NCI-H146 treated with DMSO at 0.1 percent for 48 hours (cell line): ENCODE results near the gene TNIP2.

Source experiments
- DNase-seq: peaks from one replicate; lab custom pipeline; 2025; ENCODE audit not compliant: unreplicated experiment; lab: John Stamatoyannopoulos, UW

TNIP2 gene

DNA sequence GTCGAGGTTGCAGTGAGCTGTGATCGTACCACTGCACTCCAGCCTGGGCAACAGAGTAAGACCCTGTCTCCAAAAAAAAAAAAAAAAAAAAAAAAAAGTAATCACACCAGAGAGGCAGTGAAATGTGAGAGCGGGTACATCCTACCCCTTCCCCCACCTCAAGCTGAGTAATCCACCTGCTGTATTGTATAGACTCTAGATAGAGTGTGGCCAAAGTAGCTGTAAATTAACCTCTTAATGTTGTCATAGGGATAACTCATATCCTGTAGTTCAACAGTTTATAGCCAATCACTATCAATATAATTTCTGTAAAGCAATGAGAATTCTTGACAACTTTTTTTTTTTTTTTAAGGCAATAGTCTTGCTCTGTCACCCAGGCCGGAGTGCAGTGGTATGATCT lies 30.8 kb downstream of the TNIP2 start:
- no peak for DNase-seq

DNA sequence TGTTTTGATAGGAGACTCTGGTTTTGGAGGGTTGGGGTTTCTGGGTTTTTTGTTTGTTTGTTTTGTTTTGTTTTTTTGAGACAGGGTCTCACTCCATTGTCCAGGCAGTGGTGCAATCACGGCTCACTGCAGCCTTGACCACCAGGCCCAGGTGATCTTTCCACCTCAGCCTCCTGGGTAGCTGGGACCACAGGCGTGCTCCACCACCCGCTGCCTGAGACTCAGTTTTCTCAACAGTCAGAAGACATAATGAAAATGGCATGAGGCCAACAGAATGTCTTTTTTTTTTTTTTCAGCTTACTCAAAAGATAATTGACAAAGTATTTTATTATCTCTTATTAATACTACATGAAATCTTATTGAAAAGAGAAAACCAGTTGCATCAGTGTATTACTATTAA lies 32.4 kb downstream of the TNIP2 start:
- no peak for DNase-seq

DNA sequence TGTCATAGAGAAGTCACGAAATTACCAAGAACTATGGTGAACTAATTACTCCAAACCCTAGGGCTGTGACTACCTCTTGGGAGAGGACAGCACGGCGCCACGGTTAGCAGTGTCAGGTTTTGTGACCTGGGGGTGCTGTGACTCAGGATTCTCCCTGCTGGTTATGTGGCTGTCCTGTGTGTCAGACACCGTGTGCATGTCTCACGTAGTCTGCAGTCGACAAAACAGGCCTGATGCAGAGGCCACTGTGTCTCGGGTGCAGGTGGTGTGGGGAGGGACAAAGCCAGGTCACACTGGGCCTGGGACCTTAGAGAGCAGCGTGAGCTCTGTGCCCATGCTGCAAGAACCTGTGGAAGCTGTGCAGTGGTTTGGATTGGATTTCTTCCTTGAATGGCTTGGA lies 34.1 kb downstream of the TNIP2 start:
- no peak for DNase-seq

DNA sequence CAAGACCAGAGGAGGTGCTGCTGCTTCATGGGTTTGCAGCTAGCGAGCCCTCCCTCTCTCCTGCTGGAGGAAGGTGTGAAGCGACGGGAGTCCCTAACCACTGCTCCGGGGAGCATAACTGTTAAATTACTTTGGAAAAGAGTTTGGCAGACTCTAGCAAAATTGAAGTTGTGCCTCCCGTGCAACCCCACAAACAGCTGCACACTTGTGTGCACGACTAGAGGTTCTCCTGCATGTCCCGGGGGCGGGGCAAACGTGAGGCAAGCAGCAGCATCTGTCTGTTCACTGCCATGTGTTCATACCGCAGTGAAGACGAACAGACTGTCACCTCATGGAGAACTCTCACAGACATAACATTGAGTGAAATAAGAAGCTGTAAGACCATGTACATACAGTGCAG lies 34.5 kb downstream of the TNIP2 start:
- no peak for DNase-seq

DNA sequence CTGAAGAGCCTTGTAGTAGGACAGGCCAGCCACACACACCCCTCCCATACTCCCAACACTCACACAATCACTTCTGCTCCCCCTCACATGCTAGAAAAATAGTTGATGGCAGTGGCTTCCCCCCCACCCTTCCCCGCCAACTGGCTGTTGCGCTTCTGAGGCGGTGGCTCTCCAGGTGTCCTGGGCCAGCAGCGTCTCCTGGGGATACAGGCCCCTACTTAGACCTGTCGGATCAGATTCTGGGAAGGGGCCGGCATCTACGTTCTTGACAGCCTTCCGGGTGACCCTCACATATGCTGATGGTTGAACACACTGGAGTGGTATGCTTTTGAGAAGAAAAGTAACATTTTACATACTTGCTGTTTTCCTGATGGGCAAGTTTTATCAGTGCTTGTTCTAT lies 39.9 kb downstream of the TNIP2 start:
- DNase-seq = no peak

DNA sequence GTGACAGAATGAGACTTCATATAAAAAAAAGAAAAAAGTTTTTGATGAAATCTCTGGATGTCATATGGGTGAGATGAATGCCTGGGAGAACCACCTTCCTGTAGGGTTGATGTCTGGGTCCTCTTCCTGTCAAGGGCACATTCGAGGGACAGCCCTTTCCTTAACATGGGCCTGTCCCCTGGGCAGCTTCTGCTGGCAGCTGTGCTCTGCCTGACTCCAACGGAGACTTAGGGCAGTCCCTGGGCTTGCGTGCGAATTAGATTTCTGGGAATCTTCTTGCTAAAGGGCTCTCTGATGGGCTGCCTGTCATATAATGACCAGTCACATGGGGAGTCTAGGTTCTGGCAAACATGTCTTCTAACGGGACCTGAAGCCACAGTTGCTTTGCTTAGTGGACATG lies 40.7 kb downstream of the TNIP2 start:
- no peak for DNase-seq

DNA sequence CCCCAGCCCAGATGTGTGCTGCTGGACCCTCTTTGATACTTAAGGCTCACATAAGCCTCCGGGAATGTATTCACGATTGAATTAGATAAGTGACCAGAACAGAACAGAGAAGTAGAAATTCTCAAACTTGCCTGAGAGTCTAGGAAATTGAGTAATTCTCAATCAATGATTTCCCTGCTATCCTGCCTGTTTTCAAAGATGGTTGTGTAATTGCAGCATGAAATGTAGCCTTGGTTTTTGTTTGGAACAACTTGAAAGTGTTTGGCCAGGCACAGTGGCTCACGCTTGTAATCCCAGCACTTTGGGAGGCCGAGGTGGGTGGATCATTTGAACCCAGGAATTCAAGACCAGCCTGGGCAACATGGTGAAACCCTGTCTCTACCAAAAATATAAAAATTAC lies 41.2 kb downstream of the TNIP2 start:
- no peak for DNase-seq

DNA sequence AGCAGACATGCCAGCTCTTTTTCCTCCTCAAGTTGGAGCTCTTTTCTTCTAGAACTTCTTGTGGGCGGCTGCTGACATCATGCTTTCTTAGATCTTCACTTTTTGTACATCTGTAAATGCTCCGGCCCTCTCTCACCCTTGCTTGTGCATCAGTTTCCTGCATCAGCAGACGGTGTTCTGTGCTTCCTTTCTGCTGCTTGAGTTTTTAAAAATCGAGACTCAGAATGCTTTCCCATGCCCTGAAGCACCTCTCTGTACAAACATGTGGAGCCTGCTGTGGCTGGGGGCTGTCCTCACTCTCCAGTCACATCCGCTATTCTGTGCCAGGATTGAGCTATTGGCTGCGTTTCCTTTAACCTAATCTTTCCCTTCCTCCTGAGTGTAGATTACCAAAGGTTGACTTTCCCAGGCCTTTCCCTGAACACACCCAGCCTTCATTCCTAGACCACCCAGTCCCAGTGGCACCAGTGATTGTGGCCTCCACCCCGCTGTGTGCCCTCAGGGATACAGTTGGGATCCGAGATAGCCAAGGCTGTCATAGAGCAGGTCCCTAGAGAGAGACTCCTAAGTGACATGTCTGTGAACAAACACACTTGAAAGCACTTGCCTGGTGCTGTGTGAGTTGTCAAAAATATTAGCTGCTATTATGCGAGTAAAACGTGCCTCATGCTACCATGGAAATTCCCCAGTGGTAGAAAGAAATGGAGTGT lies 41.9 kb downstream of the TNIP2 start:
- DNase-seq = no peak

DNA sequence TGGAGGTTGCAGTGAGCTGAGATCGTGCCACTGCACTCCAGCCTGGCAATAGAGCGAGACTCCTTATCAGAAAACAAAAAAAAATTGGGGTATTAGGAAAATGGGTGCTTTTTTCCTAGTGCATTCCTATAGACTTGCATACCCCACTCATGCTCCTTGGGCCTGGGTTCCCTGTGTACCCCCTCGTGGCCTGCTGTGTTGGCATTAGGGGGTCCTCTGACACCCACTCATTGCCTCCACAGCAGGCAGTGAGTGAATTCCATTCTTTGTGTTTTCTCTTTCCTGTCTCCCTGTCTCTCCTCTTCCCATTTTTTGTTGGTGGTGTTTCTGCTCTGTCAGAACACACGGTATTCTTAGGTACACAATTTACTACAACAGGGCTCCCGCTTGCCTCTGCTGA lies 42.8 kb downstream of the TNIP2 start:
- DNase-seq = no peak

DNA sequence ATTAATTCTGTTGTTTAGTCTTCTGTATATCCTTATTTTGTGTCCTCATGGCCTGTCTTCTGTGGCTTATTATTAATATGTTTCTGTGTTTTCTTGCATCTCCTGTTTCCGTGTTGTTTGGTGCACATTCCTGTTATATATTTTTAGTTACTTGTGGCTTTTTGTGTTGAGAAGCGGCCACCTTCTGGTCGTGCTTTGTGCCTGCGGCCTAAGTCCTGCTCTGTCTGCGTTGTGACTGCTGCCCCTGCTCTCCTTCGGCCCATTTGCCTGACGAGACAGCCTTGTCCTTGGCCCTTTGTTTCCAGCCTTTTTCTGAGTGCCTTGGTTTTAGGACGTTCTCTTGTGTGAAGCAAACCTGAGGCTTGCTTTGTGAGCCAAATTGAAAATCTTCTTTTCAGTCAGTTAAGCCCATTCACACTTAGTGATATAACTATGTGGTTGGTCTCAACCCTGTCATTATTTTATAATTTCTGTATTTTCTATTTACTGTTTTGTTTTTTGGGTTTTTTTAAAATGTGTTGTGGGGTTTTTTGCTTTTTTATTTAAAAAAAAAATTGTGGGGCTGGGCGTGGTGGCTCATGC lies 43.8 kb downstream of the TNIP2 start:
- DNase-seq = no peak

DNA sequence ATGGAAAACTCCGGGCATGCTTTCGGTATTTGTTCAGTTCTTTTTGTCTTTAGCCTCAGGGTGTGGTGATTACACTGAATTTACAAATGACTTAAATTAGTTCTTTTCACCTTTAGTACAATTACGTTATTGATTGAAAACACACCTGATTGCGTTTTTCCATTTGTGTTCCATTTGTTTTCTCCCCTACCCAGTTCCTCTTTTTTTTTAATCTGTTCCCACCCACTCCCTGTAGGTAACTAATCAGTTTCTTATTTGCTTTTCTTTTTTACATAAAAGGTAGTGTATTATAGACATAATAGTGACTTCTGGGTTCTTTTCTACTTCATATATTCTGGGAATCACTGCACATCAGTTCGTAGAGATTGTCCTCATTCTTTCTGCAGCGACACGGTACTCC lies 53.4 kb downstream of the TNIP2 start:
- DNase-seq = peak; percentile 50

DNA sequence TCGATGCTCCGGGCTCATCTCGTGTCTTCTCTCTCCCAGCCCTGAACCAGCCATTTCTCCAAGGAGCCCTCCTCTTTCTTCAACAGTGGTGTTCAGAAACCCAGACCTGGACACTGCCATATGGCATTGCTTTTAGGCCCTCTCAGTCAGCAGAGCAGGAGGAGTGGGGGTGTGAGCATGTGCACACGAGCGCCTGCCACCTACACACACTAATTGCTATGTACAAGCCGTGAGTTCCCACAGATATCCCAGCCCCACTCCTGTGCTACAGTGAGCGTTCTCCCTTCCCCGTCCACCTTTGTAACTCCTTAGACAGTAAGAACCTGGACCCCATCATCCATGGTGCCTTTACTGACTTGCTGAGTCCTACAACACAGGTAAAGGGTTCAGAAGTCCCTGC lies 53.8 kb downstream of the TNIP2 start:
- no peak for DNase-seq

DNA sequence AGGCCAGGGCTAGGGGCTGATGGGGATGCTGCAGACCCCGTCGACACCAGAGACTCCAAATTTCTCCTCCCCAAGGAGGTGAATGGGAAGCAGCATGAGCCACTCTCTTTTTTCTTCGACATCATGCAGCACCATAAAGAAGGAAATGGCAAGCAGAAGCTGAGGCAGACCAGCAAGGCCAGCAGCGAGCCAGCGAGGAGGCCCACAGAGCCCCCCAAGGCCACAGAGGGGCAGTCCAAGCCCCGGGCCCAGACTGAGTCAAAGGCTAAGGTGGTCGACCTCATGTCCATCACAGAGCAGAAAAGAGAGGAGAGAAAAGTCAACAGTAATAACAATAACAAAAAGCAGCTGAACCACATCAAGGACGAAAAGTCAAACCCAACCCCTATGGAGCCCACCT lies 56.1 kb downstream of the TNIP2 start:
- DNase-seq = no peak

DNA sequence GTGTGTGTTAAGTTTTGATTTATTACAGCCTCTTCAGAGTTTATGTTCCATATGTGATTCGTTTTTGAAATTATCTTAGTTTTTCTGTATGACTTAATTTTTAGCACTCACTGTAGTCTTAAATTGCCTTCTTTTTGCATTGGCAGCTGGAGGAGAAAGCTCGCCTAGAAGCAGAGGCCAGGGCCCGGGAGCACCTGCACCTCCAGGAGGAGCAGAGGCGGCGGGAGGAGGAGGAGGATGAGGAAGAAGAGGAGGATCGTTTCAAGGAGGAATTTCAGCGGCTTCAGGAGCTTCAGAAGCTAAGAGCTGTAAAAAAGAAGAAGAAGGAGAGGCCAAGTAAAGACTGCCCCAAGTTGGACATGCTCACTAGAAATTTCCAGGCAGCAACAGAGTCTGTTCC lies 56.6 kb downstream of the TNIP2 start:
- no peak for DNase-seq

DNA sequence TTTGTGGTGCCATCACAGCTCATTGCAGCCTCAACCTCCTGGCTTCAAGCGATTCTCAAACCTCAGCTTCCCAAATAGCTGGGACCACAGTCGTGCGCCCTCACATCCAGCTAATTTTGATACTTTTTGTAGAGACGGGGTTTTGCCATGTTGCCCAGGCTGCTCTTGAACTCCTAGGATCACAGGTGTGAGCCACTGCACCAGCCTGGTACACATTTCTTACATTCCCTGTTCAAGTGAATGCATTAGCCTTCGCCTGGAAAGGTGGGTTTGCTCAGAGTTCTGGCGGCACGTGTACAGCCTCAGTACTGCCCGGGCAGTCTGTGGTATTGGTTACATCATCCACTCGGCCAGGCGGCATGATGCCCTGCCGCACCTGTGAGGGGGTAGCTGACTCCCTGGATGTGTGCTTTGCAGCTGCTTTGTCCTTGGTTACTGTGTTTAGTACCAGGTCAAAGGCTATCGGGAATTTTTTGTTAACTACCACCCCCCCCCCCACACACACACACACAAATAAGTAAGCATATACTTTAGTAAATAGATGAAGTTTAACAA lies 57.1 kb downstream of the TNIP2 start:
- no peak for DNase-seq

DNA sequence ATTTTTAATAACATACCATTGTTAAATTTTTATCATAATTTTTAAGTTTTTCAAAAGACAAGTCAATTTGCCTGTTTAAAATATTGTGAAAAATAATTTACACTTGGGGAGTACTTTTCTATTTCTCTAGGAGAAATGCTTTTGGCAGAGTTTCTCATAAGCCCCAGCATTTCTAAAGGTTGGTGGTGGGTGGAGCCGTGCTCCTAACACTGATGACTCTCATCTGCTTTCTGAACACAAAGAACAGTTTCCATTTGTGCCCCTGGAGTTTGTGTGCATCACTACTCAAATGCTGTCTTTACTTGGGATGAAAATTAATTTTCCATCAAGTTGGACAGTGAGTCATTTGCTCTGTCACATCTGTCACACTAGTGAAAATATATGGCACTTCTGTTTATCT lies 57.6 kb downstream of the TNIP2 start:
- DNase-seq = no peak

DNA sequence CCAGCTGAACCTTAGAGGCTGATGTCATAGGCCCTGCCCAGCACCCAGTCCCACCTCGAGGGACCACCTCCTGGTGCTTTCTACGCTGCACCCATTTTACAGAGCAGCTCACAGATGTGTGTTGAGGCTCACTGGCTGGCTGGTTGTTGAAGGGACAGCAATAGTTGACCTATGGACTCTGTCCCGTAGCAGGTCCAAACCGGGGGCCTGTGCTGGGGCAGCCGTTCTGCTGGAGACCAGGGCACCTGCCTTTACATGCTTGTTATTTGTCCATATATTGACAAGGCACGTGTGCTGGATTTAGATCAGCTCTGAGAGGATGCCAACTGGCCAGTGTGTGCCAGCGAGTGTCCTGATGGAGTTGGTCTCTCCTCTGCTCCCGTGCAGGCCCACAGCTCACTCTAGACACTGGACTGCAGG lies 58.1 kb downstream of the TNIP2 start:
- DNase-seq = no peak

DNA sequence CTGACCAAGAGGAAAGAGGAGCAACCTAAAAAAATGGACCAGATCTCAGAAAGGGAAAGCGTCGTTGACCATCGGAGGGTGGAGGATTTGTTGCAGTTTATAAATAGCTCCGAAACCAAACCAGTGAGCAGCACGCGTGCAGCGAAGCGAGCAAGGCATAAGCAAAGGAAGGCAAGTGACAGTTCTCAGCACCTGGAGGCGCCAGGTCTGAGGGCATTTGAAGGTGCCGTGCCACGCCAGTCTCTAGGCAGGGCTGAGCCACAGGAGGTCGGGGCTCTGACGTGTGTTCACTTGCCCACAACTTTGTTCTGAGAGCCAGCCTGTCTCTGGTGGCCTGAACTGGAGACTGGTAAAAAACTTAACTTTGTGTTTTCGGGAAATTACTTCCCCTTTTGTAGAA lies 59.7 kb downstream of the TNIP2 start:
- DNase-seq = no peak

DNA sequence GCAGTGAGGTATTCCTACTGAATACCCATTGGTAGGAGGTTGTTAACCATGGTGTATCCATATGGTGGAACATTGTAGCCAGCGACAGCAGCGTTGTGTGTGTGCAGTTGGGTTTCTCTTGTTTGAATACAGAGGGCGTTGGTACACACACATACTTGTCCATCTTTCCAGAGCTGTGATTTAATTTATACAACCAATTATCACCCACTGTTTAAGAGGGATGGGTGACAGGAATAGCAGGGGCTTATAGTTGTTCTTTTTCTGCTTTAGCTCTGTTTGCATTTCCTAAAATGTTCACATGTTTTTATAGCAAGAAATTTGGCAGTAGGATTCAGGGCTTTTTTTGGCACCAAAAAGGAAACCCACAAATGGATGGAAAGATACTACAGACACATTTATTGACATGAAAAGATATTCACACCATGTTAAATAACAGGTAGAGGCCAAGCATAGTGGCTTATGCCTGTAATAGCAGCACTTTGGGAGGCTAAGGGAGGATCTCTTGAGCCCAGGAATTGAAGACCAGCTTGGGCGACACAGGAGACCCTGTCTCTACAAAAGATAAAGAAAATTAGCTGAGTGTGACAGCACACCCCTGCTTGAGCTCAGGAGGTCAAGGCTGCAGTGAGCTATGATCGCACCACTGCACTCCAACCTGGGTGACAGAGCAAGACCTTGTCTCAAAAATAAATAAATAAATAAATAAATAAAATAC lies 60.6 kb downstream of the TNIP2 start:
- no peak for DNase-seq

DNA sequence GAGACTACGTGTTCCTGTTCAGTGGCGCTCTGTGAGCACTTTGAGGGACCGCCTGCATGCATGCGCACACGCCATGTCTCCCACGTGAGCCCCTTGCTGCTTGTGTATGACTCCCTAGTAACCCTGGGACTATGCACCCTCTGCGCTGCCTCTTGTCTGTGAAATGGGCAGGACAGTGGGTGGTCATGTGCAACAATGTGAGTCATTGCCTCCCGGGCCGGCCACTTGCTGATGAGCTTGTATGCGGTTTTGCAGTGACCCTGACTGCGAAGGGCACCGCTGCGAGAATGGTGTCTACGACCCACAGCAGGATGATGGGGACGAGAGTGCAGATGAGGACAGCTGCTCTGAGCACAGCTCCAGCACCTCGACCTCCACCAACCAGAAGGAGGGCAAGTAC lies 61.4 kb downstream of the TNIP2 start:
- DNase-seq = no peak

DNA sequence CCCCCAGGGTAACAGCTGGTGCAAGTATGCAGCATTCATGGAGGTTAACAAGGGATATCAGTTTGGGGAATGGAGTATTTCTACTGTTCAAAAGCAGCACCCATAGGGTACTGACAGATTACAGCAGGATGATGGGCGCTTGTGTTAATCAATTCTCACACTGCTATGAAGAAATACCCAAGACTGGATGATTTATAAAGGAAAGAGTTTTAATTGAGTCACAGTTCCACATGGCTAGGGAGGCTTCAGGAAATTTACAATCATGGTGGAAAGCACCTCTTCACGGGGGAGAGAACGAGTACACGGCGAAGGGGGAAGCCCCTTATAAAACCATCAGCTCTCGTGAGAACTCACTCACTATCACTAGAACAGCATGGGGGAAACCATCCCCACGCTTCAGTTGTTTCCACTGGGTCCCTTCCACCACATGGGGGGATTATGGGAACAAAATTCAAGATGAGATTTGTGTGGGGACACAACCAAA lies 64.1 kb downstream of the TNIP2 start:
- no peak for DNase-seq
